NCI-H526 (cell line): ENCODE data around the gene FAM81B.

Source experiments
- DNase-seq, 2 experiments: peaks; one replicate each; lab custom pipeline; 2025; lab: John Stamatoyannopoulos, UW

The FAM81B gene

GRCh38 chr5:95401626-95402025, 10.5 kb downstream of the FAM81B start:
- no peak for DNase-seq

DNA sequence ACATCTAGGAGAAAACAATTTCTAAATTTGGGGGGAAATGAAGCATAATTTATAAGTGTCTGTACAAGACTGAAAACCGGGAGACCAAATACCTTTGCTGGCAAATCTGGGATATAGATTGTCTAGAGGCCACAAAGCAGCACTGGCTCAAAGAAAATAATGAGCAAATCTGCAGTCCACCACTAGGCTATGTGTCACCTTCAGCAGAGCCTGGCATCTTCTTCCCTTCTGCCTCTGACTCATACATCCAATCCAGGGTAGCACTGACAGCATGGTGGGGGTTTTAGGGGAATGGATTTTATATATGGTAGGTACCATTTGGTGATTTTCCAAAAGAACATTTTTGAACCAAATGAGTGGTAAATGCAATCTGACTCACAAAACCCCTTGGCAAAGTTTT, 12.8 kb downstream of the FAM81B start:
- no peak for DNase-seq

DNA sequence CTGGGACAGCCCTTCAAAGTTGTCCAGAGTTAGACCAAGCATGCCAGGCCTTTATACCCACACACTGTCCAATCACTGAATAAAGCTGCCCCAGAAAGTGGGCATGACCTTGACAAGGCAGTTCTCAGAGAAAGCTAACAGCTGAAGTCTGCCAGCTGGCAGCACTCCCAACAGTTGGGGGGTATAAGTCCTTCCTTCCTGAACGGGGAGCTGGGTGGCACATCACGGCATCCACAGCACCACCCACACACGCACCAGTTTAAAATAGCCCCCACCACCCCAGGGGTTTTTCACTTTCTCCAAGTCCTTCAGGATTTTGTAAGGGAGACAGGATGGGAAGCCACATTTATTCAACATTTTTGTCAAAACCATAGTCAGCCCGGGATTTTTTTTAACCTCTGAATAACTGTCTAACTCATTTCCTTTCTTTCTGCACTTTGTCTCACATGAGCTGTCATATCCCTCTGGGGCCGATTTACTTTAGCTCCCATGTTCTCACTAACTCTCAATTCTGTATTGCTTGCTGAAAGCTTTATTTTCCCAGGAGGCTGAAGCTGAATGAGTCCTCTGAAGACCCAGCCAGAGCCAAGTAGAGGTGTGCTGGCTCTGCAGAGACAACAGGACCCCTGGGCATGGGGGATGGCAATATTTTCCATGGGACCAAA, 15.4 kb downstream of the FAM81B start:
- no peak for DNase-seq

DNA sequence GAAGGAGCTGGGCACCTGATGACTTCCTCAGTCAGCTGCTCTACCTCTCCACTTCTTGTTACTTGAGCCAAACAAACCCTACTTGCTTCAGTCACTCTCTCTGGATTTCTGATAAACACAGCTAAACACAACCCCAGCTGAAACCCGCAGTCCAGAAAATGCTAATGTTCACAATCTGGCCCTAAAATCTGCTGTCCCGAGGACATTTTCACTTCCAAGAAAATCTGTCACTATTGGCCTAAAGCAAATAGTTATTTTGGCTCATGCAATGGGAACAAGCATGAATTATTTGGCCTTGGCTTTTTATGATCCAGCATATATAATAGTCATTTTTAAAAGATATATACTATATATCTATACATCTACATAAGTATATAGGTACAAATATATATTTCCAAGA, 19.1 kb downstream of the FAM81B start:
- DNase-seq, result no peak

GRCh38 chr5:95411474-95411873, 20.3 kb downstream of the FAM81B start:
- DNase-seq, result no peak

DNA sequence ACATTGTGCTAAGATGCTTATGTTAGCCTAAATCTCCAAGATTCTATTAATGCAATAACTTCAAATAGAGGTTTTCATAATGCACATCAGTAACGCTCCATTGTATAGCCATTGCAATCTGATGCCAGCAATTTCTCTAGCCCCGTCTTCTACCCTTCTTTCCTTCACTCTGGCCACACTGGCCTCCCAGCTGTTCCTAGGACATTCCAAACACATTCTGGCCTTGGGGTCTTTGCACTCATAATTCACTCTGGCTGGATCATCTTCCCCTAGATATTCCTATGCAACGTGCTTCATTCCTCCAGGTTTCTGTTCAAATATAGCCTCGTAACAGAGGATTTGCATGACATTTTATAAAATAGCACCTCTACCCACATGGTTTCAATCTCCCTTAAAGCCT, 23.3 kb downstream of the FAM81B start:
- no peak for DNase-seq

GRCh38 chr5:95417971-95418370, 26.8 kb downstream of the FAM81B start:
- no peak for DNase-seq

DNA sequence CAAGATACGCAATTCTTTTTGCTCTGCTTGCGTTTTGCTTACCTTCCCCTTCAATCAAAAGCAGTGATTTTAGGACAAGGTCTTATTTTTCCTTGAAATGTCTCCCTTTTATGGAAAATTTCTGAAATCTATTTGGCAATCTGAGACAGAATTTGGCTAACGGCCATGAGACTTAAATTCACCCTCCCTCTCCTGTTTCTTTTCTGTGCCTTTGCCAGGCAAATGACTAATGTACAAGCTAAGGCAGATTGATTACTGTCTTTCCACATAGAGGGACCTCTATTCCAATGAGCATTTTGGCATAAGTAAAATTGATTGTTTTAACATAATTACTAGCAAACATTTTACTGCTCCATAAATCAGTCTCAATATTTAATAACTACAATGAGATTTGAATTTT, 31.7 kb downstream of the FAM81B start:
- no peak for DNase-seq

GRCh38 chr5:95424016-95424415, 32.9 kb downstream of the FAM81B start:
- no peak for DNase-seq

DNA sequence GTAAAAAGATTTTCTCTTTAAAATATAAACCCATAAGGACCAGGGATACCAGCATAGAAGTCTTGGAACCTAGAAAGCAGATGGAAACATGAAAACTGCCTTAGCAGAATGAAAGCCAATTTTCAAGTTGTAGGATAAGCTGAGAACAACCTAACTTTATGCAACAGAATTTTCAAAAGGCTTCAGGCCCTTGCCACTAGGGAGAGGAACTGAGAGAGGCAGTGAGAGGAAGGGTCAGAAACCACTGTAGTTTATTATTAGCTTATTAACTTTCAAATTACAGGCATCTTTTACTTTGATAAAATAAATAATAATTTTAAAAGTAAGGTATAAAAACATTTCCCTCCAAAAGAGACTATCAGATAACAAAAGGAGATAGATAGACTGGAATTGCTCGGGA, 33.4 kb downstream of the FAM81B start:
- no peak for DNase-seq

DNA sequence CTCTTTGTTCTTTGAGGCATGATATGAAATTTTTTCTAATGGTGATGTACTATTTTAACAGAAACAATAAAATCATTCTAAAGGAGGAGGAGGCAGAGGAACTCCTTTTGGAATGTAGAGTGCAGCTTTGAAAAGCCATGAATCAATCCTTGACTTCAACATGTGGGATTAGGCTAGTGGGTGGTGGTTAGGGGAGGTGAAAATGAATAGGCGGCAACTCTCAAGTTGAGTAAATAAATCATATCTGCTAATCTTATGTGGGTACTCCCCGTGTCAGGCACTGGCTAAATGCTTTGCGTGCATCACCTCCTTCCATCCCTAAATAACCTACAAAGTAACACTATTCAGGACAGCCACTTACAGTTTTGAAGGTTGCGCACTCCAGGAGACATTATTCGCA, 35.1 kb downstream of the FAM81B start:
- no peak for DNase-seq

DNA sequence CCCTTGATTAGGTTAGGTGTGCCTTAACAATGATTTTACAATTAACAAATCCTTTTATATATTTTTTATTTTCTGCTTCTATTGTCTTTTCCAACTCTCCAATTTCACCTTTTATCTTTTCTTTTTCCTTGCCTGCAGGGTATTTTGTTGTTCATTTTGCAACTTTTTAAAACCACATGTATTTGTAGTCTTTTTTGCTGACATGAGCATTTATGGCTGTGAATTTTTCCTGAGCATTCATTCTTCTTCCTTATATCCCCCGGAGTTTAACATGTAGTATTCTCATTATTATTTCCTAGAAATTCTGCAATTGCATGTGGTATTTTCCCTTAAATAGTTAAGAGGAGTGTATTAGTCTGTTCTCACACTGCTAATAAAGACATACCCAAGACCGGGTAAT, 41.6 kb downstream of the FAM81B start:
- DNase-seq, result no peak

DNA sequence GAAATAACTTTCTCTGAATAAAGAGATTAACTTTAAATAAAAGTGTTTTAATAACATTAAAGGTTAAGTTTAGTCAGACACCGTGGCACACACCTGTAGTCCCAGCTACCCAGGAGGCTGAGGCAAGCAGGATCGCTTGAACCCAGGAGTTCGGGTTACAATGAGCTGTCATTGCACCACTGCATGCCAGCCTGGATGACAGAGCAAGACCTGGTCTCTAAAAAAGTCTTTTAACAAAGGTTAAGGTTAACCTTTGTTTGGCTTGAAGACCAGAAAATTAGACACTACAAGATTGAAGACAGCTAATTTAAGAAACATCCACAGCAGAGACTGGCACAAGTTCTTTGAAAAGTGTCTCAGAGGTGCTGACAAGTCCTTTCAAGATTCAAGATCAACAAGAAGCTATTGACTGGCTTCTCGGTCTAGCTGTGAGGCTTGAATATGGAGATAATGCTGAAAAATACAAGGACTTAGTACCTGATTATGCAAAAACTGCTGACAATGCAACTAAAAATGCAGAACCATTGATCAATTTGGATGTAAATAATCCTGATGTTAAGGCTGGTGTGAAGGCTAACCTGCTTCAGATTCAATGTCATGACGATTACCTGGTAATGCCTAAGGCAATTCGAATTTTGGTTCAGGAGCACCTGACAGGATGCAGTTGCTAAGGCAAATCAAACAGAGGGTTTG, 48.8 kb downstream of the FAM81B start:
- DNase-seq, result no peak

- DNase-seq, result no peak
These were observed 49.7 kb downstream of the FAM81B start for GRCh38 chr5:95440825-95441224.

DNA sequence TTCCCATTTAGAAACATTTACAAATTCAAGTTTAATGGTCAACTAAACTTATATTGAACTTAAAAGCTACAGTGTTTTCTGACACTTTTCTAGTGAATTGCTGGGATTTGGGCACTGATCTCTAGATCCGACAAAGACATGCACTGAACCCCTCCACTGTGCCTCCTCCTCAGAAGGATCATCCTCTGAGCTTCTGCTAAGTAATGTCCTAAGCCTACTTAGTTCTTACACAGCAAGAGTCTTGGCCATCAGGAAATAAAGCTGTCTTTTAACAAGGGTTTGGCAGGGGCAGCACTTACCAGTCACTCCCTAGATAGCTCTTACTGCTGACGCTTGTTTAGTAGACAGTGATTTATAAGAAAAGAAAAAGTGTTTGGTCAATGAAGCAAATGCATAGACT, 50.5 kb downstream of the FAM81B start:
- no peak for DNase-seq

DNA sequence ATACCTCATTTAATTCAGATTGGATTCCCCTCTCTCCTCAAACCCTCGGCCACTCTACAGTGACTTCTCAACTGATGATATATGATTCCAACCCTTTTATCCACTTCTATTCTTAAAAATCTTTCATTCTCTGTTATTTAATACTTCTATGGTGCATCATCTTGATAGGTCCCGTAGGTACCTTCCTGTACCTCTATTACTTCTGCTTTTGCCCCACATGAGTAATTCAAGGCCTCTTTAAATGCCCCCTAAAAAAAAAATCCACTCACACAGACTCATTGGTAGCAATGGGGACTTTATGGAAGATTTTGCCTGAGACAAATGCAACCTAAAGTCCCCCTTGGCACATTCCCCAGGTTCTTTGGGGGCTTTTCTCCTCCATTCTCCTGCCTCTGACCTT, 54.3 kb downstream of the FAM81B start:
- DNase-seq, result no peak

DNA sequence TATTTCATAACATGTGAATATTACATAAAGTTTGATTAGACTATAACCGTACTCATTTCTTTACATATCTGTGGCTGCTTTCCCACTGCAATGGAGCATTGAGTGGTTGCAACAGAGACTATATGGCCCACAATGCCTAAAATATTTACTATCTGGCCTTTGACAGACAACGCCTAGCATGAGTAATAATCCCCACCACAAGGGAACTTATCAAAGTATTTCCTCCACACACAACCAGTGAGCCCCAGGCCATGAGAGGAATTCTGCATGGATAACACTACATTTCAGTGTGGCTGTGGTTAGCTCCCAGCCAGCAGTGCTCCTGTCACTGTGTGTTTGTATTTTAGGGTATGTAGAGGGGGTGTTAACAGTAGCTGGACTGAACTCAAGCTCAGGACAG, 54.8 kb downstream of the FAM81B start:
- DNase-seq, result no peak

- no peak for DNase-seq
These were observed 55.5 kb downstream of the FAM81B start for GRCh38 chr5:95446560-95447221.

DNA sequence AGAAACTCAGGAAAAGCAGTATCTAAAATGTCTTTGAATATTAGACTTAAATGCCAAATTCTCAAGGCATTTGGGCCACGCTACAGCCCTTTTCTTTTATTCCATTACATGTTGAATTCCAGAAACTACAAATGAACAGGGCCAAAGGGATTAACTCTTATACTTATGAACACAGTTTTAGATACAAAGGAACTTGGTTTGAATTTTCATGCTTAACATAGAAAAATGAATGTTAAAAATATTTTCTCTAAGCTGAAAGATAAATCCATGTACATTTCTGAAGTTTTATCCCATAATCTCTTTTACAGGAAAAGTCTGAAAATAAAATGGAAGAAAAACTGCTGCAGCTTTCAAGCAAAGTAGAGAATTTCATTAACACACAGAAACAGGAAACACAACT, 56.8 kb downstream of the FAM81B start:
- DNase-seq, result no peak

DNA sequence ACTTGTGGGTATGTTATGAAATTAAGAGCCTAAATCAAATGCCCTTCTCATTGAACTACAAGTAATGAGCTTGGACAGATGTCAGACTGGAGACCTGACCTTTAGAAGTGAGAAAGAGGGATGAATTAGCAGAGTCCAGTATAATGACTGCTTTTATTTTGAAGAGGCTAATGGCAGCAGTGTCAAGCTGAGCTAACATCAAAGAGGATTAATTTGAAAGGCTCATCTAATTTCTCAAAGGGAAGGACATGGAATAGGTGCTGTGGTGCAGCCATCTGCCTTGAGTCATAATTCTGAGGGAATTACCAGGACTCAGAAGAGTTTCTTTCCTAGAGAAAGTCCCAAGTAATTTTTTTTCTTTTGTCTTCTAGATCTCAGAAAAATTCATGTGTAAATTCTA, 57.6 kb downstream of the FAM81B start:
- no peak for DNase-seq

DNA sequence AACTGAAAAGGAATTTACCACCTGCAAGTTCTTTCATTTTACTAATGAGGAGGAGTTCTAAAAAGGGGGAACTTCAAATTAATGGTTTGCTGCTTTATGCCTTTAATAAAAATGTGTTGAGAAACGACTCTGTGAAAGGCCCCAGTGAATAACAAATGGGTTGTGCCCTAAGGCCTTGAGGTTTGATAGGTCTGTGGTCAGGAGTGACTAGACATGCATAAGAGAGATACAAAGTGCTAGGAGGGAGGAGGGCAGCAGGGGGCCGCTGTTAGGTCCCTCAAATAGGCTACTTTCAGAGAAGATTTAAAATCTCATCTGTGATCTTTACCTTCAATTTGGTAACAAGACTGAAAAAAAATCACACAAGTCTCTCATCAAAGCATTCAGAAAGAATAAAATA, 58.3 kb downstream of the FAM81B start:
- no peak for DNase-seq

GRCh38 chr5:95454536-95454935, 63.4 kb downstream of the FAM81B start:
- DNase-seq, result no peak

- no peak for DNase-seq
These were observed 69.5 kb downstream of the FAM81B start for GRCh38 chr5:95460665-95461064.

DNA sequence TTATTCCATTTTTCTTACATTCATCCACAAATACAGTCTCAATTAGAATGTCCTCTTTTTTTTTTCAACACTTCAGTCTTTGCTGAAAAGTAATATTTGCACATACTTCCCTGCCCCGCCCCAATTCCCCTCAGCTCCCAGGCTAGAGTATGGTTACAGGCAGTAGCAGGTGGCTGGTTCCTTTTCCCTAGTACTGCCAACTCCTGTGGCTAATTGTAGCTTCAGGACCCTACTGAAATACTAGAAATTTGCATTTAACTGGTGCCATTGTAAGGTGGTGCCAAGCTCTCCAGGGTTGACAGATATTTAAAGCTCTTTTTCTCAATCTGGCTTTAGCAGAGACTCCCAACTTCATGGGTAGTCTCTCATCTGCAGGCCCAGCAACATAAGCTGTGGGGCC, 80.3 kb downstream of the FAM81B start:
- no peak for DNase-seq
